ENCODE measurements around the gene FOXK1.

FOXK1 gene

GRCh38 chr7:4722308-4722707, 40.2 kb downstream of the FOXK1 start:
- DNase-seq (ENCODE audit: low read depth, low spot score), result no peak

GRCh38 chr7:4722960-4723630, 41.0 kb downstream of the FOXK1 start:
- DNase-seq (ENCODE audit: low read depth, low spot score), result no peak

DNA sequence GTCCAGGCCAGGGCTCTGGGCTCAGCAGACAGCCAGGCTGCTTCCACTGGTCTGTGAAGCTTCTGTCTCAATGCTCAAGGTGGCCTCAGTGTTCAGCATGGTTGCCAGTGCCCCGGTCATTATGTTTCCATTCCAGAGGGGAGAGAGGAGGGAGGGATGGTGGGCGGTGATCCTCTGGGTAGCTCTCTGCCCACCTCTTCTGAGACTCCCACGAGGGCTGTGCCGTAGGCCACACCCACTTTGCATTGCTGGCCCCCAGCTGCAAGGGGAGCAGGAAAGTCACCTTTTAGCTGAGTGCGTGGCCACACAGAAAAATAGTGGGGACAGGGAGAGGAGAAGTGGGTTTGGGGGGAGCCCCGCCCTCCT, 42.5 kb downstream of the FOXK1 start:
- no peak for DNase-seq (ENCODE audit: low read depth, low spot score)

DNA sequence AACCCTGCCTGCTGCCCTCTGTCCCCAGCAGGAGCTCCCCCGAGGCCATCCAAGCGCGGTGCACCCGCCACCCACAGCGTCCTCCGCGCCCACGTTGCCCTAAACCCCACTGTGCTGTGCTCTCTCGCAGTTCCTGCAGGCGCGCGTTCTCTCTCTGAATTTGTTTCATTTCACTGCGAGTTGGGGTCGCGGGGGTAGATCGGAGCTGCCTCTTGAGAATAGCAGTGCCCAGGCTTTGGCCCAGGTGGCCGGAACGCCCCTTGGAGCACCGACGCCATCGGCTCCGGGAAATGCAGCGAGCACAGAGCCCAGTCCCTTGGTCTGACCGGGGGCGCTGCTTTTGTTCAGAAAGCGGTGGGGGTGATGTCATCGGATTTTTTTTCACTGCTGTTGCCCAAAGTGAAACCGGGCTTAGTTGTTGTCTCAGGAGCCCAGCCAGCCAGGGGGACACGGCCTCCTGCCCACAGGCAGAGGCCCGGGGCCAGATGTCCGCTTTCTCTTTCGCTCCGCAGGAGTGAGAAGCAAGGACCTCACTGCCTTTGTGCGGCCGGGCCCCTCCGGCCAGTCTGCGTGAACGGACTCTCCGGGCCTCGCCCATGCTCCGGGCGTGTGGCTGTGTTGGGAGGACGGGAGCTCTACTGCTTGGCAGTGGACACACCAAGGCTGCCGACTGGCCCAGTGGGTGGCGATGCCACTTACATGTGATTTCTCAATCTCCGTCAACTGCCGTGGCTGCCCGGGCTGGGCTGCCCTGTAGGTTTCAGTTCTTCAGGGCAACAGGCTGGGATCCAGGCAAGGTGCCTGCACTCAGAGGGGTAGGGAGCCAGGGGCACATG, 43.1 kb downstream of the FOXK1 start:
- peak; percentile 88 for DNase-seq (ENCODE audit: low read depth, low spot score)

DNA sequence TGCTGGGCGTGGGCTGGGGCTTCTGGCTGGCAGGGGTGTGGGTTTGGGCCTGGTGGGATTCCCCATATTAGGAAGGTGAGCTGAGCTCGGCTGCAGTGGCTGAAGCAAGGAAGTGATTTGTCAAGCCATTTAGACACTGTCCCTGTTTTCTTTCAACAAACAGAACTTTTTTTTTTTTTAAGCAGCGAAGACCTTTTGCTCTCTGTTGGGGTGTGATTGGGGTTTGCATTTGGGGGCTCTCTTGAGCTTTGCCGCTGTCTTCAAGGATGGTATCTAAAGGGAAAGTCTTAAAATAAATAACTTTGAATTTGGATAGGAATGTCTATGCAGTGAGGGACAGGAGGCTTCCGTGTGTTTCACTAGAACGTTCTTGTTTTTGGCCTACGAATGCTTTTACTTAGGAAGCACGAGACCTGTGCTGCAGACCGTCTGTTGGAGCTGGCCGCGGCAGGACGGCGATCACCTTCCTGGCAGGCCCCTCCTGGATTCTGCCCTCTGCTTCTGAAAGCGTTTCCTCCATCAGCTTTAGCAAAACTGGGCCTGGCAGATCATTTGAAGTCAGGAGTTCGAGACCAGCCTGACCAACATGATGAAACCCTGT, 43.9 kb downstream of the FOXK1 start:
- no peak for DNase-seq (ENCODE audit: low read depth, low spot score)

DNA sequence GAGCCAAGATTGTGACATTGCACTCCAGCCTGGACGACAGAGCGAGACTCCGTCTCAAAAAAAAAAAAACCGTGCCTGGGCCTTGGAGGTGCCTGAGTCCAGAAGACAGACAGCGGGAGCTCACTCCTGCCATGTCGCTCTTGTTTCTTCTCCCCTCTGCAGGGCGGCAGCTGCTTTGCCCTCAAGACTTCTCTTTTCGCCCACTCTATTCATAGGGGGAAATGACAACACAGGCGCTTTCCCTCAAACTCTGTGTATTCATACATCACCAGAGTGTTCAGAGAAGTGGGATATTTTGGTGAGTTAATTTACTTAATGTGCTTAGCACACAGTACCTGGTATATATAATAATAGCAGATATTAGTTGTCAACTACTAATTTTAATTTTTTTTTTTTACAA, 44.5 kb downstream of the FOXK1 start:
- DNase-seq (ENCODE audit: low read depth, low spot score), result no peak

DNA sequence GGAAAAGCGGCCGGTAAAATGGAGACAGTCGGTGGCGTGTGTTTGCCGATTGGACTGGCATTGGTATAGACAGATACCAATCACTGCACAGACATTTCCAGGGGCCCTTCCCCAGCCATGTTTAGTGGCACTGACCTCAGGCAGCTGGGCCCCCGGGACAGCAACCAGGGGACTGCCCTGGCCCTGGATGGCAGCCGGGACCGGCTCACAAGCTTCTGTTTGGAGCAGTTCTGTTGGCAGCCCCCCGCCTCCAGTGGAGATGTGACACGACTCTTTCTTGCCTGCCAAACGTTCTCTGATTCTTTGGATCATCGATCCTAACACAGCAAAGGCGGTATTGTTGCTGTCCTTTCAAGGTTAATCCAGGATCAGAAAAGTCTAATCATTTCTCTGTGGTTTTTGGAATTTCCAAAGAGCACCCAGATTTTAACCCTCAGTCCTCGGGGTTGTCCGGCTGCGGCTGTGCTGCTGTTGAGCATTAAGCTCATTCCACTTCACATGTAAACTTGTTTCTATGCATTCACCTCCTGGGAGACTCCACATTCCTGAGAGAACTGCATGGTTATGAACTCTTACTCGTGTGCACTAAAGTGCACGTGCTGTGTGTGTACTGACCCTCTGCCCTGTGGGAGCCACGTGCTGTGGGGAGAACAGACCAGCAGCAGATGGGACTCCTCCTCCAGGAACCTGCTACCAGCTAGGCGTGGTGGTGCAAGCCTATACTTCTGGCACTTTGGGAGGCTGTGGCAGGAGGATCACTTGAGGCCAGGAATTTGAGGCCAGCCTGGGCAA, 46.0 kb downstream of the FOXK1 start:
- no peak for DNase-seq (ENCODE audit: low read depth, low spot score)

GRCh38 chr7:4729266-4729665, 47.2 kb downstream of the FOXK1 start:
- no peak for DNase-seq (ENCODE audit: low read depth, low spot score)

DNA sequence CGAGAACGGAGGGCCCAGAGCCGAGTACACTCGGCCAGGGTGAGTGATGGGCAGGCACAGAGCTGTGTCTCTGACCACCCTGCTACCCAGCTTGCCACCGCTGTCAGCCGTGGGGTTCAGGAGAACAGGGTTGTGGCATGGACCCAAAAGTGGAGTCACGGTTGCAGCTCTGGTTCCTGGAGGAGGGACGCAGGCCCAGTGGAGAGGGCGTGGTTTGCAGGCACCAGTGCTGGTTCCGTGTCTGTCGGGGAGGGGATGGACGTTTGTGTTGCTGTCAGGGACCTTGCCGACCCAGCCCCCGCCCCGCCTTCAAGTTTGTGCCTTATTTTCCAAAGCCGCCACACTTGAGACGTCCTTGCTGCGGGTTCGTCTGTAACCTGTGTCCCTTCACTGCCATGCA, 48.2 kb downstream of the FOXK1 start:
- no peak for DNase-seq (ENCODE audit: low read depth, low spot score)

GRCh38 chr7:4730971-4731370, 48.9 kb downstream of the FOXK1 start:
- no peak for DNase-seq (ENCODE audit: low read depth, low spot score)

GRCh38 chr7:4731803-4732202, 49.7 kb downstream of the FOXK1 start:
- no peak for DNase-seq (ENCODE audit: low read depth, low spot score)

DNA sequence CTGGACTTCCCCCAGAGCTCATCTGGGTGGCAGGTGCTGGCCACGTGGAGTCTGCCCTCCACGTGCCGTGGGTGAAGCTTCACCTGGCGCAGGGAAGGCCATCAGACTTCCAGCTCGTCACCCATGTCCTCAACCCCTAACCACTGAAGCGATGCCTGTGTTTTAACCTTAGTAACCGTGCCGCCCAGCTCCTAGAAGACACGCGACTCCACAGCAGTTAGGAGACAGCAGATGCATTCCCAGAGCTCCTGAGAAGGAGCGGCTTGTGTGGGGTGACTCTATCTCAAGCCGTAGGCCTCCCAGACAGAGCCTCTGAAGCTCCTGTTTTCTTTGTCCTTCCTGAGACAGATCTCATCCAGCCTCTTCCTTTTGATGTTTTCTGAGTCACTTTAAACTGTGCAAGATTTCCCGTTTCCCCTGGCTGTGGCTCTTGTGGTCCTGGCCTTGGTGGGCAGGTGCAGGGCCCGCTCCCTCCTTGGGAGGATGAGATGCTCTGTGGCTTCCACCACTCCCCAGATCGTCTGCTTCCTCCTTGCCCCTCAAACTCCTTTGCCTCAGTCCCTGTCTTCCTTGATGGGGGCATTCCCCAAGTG, 51.9 kb downstream of the FOXK1 start:
- DNase-seq (ENCODE audit: low read depth, low spot score), result no peak

DNA sequence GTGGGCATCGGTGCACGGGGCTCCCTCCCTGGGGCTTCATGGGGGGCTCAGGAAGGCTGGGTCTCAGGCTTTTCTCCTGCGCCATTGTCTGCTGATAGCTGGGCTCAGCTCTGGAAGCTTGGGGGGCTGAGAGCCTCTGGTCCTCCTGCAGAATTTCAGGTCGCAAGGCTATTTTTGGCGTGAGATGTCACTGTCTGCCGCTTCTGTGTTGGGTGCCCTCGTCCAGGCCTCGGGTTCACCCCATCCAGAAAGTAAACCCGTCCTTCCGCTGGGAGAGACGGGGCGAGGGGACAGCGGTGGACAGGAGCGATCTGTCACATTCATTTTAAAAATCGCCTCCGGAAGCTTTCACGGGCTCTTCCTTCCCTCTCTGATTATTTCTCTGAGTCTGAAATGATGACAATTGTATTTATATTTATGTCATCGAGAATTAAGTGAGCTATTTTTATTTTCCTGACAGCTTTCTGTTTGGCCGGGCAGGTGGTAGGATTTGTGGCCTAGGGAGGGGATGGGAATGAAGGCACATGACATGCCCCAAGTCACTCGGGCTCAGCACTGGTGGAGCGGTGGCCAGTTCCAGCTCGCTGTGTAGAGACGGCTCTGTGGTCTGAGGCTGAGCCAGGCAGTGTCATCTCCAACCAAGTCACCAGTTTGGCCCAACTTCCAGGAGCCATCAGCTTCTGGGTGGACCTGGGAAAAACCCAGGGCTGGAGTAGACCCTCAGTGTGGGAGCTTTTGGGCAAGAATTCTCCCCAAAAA, 52.7 kb downstream of the FOXK1 start:
- no peak for DNase-seq (ENCODE audit: low read depth, low spot score)

DNA sequence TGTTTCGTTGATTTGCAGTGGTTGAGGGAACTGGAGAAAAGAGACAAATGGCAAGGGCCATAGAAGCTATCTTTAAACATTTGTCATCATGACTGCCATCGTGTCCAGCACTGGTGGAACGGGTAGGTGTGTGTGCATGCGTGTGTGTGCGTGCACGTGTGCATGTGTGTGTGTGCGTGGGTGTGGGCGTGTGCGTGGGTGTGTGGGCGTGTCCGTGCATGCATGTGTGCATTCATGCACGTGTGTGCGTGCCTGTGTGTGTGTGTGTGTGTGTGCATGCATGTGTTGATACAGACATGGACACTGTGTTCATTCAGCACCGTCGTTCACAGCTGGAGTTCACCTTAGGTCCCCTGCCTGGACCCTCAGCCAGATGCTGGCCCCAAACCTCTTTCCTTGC, 55.2 kb downstream of the FOXK1 start:
- no peak for DNase-seq (ENCODE audit: low read depth, low spot score)

DNA sequence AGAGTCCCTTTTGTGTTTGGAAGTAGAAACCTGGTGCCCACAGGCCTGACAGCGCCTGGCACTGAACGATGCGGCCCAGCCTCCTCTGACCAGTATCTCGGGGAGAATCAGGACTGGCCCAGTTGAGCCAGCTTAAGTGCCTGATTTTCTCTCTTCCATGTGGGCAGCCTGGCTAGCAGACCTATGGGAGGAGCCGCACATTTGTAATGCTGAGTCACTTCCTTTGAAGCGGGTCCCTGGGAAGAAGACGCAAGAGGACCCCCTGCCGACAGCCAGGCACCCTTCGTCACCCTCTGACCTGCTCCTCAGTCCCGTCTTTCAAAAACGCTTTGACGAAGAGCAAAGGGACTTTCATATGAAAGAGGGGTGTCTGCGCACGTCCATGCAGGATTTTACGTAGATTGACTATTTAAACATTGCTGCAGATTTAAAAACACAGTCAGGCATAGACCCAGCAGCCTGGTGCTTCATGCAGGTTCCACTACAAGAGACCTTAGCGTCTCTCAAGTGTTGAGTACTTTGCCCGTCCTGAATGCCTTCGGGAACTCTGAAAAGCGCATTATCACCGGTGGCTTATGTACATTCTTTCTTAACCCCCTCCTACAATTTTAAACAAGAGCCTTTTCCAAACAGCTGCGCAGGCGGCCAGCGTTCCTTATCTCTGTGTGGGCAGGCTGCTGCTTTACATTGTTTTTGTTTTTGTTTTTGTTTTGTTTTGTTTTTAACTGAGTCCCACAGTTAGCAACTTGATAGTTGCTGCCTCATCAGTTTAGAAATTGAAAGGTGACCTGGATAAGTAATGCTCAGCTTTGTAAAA, 56.8 kb downstream of the FOXK1 start:
- DNase-seq (ENCODE audit: low read depth, low spot score), result peak; percentile 67

DNA sequence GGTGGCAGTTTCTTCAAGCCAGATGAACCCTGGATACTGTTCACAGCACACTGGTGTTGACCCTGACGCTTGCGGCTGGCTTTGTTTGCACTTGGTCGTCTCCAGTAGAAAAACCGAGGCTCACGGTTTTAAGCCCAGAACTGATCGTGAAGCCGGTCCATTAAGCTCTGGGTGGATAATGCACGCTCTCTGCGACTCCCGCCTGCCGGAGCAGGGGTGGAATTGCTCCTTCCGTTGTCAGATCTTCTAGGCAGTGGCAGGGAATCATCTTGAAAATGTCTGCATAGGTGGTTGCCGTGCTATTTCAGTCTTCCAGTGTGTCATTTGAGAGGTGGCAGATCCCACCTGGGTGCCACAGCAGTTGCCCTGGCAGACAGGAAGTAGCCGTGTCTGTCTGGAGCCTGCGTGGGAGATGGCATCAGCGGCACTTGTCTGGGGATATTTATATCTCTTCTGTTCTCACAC, 57.5 kb downstream of the FOXK1 start:
- DNase-seq (ENCODE audit: low read depth, low spot score), result no peak

GRCh38 chr7:4740796-4741195, 58.7 kb downstream of the FOXK1 start:
- DNase-seq (ENCODE audit: low read depth, low spot score), result no peak

DNA sequence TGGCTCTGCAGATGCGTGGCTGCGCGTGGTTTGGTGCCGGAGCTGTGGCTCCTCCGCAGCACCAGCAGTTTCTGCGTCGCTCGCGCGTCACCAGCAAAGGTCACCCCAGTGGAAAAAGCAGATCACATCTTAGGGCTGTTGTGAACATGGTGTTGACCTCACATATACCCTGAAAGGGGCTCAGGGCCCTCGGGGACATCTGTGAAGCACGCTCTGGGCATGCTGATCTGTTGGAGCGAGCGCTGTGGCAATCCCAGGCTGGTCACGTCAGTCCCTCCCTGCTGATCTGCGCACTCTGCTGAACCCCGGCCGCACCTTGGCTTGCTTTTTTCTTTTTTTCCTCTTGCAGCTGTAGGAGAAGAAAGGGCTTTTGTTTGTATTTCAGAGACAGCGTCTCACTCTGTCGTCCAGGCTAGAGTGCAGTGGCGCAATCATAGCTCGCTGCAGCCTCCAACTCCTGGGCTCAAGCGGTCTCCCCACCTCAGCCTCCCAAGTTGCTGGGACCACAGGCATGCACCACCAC, 60.0 kb downstream of the FOXK1 start:
- DNase-seq (ENCODE audit: low read depth, low spot score), result no peak

- DNase-seq (ENCODE audit: low read depth, low spot score), result no peak
These were observed 60.8 kb downstream of the FOXK1 start for GRCh38 chr7:4742852-4743251.
